ENCODE measurements around the gene MDFIC. TPM values are rescaled to one million over a fixed set of nuclear protein-coding genes. Genes with fewer than 3 reads are reported as not detected.
"Not testable (repeated sequence)": the region's sequence is repeated elsewhere in the genome, so short reads cannot be mapped to it uniquely, and the experiment has no call there.

MDFIC gene
- total RNA-seq = 8.7 and 9.7 TPM in 2 replicates

- H3K4me3 ChIP-seq (ENCODE audit: low read depth, low read length) = peak within 1 kb of the TSS; percentile 90
- no peaks in the 10 kb centered on the region for H3K36me3 ChIP-seq (ENCODE audit: control insufficient read depth, insufficient read depth, low read length)
- H3K27me3 ChIP-seq (ENCODE audit: control insufficient read depth, insufficient read depth, low read length) = no peaks in the 10 kb centered on the region
- no peak for TF ChIP-seq CTCF (IDR thresholded peaks at IDR 0.05; ENCODE audit: insufficient read depth, low read length, severe bottlenecking)
- DNase-seq (ENCODE audit: low read depth) (peak; percentile 26), FAIRE-seq (no peak)
Observed at GRCh38 chr7:114922026-114922651, at the start of gene MDFIC. TSS of gene MDFIC (plus strand) at chr7:114922094. CDS start at chr7:114923034, 940 bp downstream.

- Histone ChIP-seq H3K4me3 (ENCODE audit: low read depth, low read length) (no peak overlapping the region), H3K27me3 (ENCODE audit: control insufficient read depth, insufficient read depth, low read length) (no peaks in the 10 kb centered on the region), H3K36me3 (ENCODE audit: control insufficient read depth, insufficient read depth, low read length) (no peaks in the 10 kb centered on the region)
- FAIRE-seq = no peak
- no peak for DNase-seq (ENCODE audit: low read depth)
- no peak for TF ChIP-seq CTCF (IDR thresholded peaks at IDR 0.05; ENCODE audit: insufficient read depth, low read length, severe bottlenecking)
Observed at GRCh38 chr7:114874170-114874569, 47.7 kb upstream of the MDFIC start.

GRCh38 chr7:114875186-114875585, 46.7 kb upstream of the MDFIC start:
- H3K36me3 ChIP-seq (ENCODE audit: control insufficient read depth, insufficient read depth, low read length) = no peaks in the 10 kb centered on the region
- no peaks in the 10 kb centered on the region for H3K27me3 ChIP-seq (ENCODE audit: control insufficient read depth, insufficient read depth, low read length)
- DNase-seq (ENCODE audit: low read depth) (no peak), FAIRE-seq (no peak)
- no peak for TF ChIP-seq CTCF (IDR thresholded peaks at IDR 0.05; ENCODE audit: insufficient read depth, low read length, severe bottlenecking)
- no peak overlapping the region for H3K4me3 ChIP-seq (ENCODE audit: low read depth, low read length)

- DNase-seq (ENCODE audit: low read depth) = no peak
- H3K27me3 ChIP-seq (ENCODE audit: control insufficient read depth, insufficient read depth, low read length) = no peaks in the 10 kb centered on the region
- FAIRE-seq = no peak
- no peak for TF ChIP-seq CTCF (IDR thresholded peaks at IDR 0.05; ENCODE audit: insufficient read depth, low read length, severe bottlenecking)
- H3K4me3 ChIP-seq (ENCODE audit: low read depth, low read length) = no peak overlapping the region
- no peaks in the 10 kb centered on the region for H3K36me3 ChIP-seq (ENCODE audit: control insufficient read depth, insufficient read depth, low read length)
Observed at GRCh38 chr7:114879554-114879953, 42.3 kb upstream of the MDFIC start.

- FAIRE-seq (no peak), DNase-seq (ENCODE audit: low read depth) (peak; percentile 62)
- TF ChIP-seq CTCF (IDR thresholded peaks at IDR 0.05; ENCODE audit: insufficient read depth, low read length, severe bottlenecking) = no peak
- Histone ChIP-seq H3K4me3 (ENCODE audit: low read depth, low read length) (no peak overlapping the region), H3K27me3 (ENCODE audit: control insufficient read depth, insufficient read depth, low read length) (no peaks in the 10 kb centered on the region), H3K36me3 (ENCODE audit: control insufficient read depth, insufficient read depth, low read length) (no peaks in the 10 kb centered on the region)
Observed at GRCh38 chr7:114885836-114886235, 36.1 kb upstream of the MDFIC start.

- Histone ChIP-seq H3K4me3 (ENCODE audit: low read depth, low read length) (no peak overlapping the region), H3K27me3 (ENCODE audit: control insufficient read depth, insufficient read depth, low read length) (no peaks in the 10 kb centered on the region), H3K36me3 (ENCODE audit: control insufficient read depth, insufficient read depth, low read length) (no peaks in the 10 kb centered on the region)
- FAIRE-seq (no peak), DNase-seq (ENCODE audit: low read depth) (no peak)
- no peak for TF ChIP-seq CTCF (IDR thresholded peaks at IDR 0.05; ENCODE audit: insufficient read depth, low read length, severe bottlenecking)
Observed at GRCh38 chr7:114886241-114886640, 35.7 kb upstream of the MDFIC start.

- not testable (repeated sequence) for FAIRE-seq; H3K36me3 ChIP-seq (ENCODE audit: control insufficient read depth, insufficient read depth, low read length); H3K4me3 ChIP-seq (ENCODE audit: low read depth, low read length); DNase-seq (ENCODE audit: low read depth); H3K27me3 ChIP-seq (ENCODE audit: control insufficient read depth, insufficient read depth, low read length)
Observed at GRCh38 chr7:114889116-114889515, 32.8 kb upstream of the MDFIC start.
